ENCODE data around the gene SLIT3.

Gene SLIT3

DNA sequence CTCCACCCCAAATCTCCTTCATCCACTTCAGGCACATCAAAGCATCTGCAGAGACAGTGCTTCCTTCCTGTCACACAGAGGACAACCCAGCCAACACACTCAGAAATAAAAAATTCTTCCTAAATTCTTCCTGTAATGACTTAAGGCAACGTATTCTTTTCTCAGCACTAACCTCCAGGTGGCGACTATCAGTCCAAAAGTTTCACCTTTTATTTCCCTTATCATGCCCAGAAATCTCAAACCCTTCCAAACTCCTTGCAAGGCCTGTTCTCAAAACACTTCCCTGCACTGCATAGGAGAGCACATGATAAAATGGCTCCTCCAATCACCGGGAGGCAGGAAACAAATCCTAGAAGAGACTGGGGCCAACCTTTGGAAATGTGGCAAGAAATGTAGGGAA lies 35.1 kb downstream of the SLIT3 start:
- DNase-seq (ENCODE audit: low read depth, low spot score): no peak

DNA sequence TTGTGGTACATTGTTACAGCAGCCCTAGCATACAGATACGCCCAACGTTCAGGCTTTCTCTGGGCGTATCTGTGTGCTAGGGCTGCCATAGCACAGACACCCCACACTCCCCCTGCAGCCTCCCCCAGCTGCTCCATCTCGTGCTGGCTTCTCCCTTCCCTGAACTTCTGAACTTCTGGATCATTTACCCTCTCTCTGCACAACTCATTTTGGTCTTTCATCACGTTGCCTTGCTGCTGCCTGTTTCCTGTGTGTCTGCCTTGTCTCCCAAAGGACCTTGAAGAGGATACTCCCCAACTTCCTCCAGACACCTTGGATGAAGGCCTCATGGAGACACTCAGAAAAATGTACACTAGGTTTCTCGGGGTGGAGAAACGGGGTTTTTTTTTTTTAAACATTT lies 37.3 kb downstream of the SLIT3 start:
- no peak for DNase-seq (ENCODE audit: low read depth, low spot score)

DNA sequence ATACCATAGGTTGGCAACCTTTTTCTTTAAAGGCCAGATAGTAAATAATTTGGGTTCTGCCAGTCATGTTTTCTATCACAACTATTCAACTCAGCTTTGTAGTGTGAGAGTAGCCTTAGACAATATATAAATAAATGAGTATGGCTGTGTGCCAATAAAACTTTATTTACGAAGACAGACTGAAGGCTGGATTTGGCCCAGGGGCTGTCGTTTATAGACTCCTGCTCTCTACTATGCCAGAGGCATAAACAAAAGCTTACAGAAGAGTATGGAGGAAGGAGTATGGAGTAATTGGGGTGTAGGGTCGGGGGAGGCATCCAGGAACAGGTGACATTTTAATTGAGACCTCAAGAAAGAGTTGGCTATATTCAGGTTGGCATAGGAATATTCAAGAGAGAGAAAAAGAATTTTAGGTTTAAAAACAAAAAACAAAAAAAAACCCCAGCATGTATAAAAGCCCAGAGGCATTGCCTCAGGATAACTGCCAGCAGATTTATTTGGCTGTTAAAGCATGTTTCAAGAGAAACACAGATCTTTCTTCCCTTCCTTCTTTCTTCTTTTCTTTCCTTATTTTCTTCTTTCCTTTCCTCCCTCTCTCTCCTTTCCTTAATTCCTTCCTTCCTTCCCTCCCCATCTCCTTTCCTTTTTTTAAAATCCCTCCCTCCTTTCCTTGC lies 39.9 kb downstream of the SLIT3 start:
- DNase-seq (ENCODE audit: low read depth, low spot score): no peak

DNA sequence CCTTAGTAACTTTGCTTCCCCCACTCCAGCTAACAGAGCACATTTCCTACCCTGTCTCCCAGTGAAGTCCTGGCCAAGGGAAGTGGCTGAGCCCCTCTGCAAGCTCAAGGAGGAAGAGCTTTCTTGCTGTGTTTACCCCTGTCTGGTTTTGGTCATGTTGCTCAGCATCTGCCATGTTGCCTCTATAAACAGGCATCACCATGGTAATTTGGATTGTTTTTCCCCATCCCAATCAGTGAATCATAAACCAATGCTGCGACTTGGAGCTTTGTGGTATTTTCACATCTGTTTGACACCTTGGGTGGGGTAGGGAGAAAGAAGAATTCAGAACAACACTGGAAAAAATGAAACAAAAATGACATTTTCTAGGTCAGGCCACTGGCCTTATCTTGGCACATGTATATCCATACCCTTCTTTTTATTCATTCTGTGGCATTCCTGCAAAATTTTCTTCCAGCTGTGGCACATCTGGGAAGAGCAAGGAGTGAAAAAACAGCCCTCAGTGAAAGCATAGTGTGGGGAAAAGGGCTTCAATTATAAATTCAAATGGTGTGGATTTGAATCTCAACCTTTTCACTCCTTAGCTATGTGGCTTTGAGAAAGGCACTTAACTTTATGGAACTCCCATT lies 42.5 kb downstream of the SLIT3 start:
- no peak for DNase-seq (ENCODE audit: low read depth, low spot score)

DNA sequence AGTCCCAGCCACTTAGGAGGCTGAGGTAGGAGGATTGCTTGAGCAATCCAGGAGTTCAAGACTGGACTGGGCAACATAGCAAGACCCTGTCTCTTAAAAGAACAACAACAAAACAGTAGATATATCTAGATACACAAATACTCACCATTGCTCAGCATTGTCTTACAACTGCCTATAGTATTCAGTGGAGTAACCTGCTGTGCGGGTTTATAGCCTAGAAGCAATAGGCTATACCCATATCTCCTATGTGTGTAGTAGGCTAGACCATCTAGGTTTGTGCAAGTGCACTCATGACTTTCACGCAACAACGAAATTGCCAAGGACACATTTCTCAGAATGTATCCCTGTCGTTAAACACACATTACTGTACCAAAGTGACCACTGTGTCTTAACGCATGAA lies 44.7 kb downstream of the SLIT3 start:
- DNase-seq (ENCODE audit: low read depth, low spot score): no peak

- DNase-seq (ENCODE audit: low read depth, low spot score): no peak
Measured at GRCh38 chr5:169253071-169253470, 47.9 kb downstream of the SLIT3 start.

DNA sequence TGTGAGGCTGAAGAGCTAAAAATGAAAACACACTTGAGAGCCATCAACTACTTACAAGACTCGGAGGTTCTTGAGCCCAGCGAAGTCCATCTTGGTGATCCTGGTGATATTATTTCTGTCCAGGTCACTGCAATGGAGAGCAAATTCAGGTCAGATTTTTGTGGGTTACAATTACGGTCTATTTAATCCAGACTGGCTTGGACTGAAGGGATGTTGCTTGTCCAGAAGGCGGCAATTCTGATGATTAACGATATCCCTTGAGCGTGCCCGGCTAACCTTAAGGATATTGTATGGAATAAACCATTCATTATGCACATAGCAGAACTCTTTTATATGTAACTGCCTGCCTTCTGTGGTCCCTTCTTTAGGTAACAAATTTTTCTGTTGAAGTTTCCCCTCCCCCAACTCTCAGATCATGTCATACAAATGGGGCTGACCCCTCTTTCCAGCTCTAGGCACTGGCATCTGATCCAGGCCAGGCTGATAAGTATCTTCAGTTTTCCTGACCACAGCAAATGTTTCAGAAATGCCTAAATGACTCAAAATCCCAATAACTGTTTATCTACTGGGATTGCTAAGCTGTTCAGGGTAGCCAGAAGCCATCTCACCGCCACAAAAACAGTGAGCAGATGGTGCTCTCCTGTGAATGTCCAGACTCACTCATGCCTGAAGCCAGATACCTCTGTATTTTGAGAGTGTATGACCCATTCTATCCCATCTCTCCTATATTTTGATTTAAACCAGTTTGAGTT lies 49.4 kb downstream of the SLIT3 start:
- no peak for DNase-seq (ENCODE audit: low read depth, low spot score)

DNA sequence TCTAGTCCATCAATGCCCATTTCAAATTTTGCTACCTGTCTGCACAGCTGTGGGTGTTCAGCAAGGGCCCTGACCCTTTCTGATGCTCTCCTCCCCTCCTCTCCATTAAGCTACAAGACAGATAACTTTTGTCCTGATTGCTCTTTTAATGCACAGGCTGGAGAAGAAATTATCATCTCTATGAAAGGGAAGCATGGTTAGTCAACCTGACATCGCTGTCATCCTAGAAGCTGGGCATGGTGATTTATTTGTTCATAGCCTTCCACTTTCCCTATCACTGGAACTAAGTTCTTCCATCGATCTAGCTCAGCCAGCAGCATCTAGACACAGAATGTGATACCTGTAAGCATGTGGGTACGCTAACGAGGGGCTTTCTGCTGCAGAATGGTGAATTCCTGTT lies 50.1 kb downstream of the SLIT3 start:
- DNase-seq (ENCODE audit: low read depth, low spot score): no peak

DNA sequence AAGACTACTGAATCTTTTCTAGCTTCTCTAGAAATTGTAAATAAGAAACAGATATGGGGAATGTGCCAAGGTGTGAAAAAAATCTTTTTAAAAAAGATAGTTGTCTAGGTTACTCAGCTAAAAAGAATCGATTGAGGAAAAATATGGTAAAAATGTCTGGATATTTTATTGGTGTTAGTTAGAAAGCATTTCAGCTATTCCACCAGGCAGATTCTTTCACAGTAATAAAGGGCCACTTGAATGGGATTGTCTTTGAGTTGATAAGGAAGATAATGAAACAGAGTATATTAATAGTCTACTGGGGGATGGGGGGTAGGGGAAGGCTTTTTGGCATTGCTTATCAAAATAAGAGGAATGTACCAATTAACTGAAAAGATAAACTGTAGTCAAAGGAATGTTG lies 51.9 kb downstream of the SLIT3 start:
- DNase-seq (ENCODE audit: low read depth, low spot score): no peak

DNA sequence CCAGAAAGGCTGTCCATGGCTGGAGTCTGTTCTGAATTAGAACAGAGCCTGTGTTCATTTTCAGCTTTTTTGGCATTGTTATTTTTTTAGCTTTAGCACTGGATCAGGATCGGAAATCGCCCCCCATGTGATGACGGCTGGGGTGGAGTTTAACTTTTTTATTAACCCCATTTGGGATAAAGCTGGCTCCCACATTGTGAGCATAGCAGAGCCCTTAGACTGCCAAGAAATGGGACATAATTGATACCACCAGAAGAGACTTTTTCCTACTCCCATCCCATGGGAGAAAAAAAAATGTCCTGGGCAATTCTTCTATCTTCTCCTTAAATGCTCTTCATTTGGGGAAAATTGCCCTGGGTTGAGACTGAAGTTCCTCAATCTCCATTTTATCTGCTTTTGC lies 52.4 kb downstream of the SLIT3 start:
- DNase-seq (ENCODE audit: low read depth, low spot score): no peak

DNA sequence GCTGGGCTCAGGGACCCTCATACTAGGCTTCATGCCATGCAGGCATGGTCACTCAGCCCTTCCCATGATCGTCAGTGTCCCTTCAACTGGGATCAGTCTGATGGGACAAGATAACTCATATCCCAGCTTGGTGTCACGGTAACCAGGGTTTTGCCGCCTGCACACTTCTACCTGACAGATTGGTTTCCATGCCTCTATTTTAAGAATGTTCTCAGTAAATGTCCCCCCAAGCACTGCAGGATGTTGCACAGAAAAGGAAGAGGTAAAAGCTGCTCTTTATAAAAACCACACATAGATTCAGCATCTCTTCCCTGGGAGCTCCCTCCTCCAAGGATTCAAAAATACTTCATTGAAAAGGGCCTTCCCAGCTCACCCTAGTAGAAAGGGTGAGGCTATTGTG lies 56.1 kb downstream of the SLIT3 start:
- DNase-seq (ENCODE audit: low read depth, low spot score): no peak

- no peak for DNase-seq (ENCODE audit: low read depth, low spot score)
Measured at GRCh38 chr5:169243651-169244422, 57.1 kb downstream of the SLIT3 start.

DNA sequence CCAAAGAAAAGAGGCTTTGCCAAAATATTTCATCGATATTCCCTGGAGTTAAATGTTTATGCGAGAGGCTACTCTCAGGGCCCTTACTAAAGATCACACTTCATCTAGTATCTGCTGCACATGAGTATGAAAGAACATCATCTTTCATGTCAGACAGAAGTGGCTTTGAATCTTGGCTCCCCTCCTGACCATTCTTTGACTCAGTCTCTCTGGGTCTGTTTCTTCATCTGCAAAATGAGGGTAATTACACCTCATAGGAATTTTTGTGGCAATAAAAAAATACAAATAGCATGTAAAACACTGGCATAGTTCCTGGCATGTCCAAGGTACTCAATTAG lies 58.1 kb downstream of the SLIT3 start:
- DNase-seq (ENCODE audit: low read depth, low spot score): no peak

DNA sequence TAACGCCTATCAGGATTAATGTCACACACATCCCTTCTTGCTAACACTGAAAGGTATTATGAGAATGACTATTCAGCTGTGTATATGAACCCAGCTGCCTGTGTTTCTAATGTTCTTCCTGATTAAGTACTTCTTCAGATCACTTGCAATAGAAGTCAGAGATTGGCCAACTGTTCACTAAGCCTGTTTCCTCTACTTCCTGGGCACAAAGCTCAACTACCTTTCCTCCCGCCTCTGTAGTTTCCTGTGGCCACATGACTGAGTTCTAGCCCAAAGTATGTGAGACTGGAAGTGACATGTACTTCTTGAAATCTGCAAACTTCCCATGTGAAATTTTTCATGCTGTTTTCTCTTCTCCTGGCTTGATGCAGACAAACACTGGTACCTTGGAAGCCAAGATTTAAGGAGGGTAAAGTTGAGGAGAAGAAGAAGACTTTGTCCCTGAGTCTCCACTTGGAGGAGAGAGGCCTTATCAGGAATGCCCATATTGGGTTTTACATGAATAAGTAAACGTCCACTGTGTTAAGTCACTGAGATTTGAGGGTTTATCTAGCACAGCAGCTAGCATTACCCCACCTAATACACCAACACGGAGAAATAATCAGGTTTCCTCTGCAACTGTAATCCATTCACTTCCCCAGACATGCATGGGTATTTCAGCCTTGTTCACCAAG lies 58.6 kb downstream of the SLIT3 start:
- DNase-seq (ENCODE audit: low read depth, low spot score): no peak

DNA sequence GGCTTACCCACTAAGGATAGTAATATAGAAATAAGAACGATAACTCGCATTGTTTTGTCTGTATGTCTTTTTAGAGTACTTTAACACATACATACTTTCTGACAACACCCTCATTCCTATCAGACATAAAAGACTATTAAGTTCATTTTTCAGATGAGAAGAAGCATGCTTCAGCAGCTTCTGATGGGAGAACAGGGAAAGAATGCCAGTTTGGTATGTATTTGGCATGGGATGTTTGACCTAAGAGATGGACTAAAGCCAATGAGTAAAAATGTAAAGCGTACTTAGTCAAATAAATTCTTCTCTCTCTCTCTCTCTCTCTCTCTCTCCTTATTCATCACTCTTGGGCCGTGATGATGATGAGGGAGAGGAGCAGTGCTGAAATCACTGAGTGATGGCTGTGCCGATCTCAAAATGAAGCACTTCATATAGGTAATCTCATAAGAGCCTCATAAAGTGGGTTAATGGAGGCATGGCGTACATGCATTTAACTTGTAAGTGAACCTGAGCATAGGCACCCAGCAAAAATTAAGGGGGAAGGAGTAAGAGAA lies 71.5 kb downstream of the SLIT3 start:
- no peak for DNase-seq (ENCODE audit: low read depth, low spot score)

DNA sequence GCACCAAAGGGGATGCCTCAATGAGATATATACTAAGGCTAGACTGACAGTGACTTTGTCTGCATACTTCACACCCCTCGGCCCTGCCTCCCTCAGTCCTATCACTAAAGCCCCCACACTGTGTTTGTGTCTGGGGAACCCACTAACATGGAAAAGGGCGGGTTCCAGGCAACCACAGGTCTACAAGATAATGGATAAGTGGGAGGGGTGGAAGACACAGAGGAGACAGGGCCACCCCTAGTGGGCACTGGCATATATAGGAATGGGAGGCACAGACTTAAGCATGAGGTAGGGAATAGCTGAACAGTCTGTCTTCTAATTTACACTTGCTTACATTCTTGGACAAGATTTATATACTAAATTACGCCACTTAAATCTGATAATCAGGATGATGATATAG lies 74.0 kb downstream of the SLIT3 start:
- no peak for DNase-seq (ENCODE audit: low read depth, low spot score)

- no peak for DNase-seq (ENCODE audit: low read depth, low spot score)
Measured at GRCh38 chr5:169225830-169226356, 75.0 kb downstream of the SLIT3 start.

- no peak for DNase-seq (ENCODE audit: low read depth, low spot score)
Measured at GRCh38 chr5:169223595-169223953, 77.4 kb downstream of the SLIT3 start.

GRCh38 chr5:169222934-169223594 lies 77.9 kb downstream of the SLIT3 start:
- DNase-seq (ENCODE audit: low read depth, low spot score): no peak

GRCh38 chr5:169221519-169221918 lies 79.4 kb downstream of the SLIT3 start:
- DNase-seq (ENCODE audit: low read depth, low spot score): no peak

- no peak for DNase-seq (ENCODE audit: low read depth, low spot score)
Measured at GRCh38 chr5:169219961-169220360, 81.0 kb downstream of the SLIT3 start.

All from iPS DF 19.7 (cell line).